Esophagus muscularis mucosa (tissue), 3 donors: Measurements from ENCODE around the gene SOAT1.

ENCODE experiments used
- POLR2A ChIP-seq: fragments of 450-650 bp; IDR thresholded peaks from one replicate; pipeline ENCODE4 v1.6.1; 2017; ENCODE audit warnings: antibody characterized with exemption, moderate library complexity, mild to moderate bottlenecking, low read depth
- POLR2AphosphoS5 ChIP-seq, 2 donors: sonication (generic); formaldehyde crosslinking; IDR thresholded peaks; one replicate each; pipeline ENCODE4 v1.6.1; 2017; ENCODE audit warnings: antibody characterized with exemption in 2 of 2
- TF ChIP-seq, protein P1 (sequence below), 3 experiments: fragments of 200-600 bp in 2 of 3; fragments of 450-650 bp in 1 of 3; sonication (generic) in 2 of 3; IDR thresholded peaks; one replicate each; pipeline ENCODE4 v1.5.1; 2017 to 2019; ENCODE audit warnings: antibody characterized with exemption in 3 of 3, mild to moderate bottlenecking in 2 of 3, moderate library complexity in 1 of 3

DNA sequence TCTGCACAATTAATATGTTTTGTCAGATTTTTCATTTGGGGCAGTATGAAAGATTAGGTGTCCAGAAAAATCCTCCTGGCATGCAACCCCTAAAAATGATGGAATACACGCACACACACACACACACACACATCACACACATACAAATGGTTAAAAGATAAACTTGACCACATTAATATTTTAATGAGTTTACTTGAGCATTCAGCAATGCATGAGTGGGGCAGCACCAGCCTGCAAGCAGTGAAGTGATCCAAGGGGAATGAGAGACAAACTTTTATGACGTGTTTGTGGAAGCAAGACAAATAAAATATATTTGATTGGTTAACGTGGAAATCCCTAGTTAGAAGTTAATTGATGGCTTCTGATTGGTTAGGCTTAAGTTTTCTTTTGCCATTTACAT lies 29.1 kb upstream of the SOAT1 start:
- TF ChIP-seq POLR2A (no peak), POLR2AphosphoS5 (IDR thresholded peaks at IDR 0.05) (no peak)
- TF ChIP-seq, protein P1, sequence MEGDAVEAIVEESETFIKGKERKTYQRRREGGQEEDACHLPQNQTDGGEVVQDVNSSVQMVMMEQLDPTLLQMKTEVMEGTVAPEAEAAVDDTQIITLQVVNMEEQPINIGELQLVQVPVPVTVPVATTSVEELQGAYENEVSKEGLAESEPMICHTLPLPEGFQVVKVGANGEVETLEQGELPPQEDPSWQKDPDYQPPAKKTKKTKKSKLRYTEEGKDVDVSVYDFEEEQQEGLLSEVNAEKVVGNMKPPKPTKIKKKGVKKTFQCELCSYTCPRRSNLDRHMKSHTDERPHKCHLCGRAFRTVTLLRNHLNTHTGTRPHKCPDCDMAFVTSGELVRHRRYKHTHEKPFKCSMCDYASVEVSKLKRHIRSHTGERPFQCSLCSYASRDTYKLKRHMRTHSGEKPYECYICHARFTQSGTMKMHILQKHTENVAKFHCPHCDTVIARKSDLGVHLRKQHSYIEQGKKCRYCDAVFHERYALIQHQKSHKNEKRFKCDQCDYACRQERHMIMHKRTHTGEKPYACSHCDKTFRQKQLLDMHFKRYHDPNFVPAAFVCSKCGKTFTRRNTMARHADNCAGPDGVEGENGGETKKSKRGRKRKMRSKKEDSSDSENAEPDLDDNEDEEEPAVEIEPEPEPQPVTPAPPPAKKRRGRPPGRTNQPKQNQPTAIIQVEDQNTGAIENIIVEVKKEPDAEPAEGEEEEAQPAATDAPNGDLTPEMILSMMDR (IDR thresholded peaks at IDR 0.05) = no peak
